Endothelial cell of umbilical vein (primary cell): Measurements from ENCODE around the gene SMOC1. TPM values are rescaled to one million over a fixed set of nuclear protein-coding genes. Genes with fewer than 3 reads are reported as not detected.

ENCODE experiments used
- BruUV-seq: library from RNA; stranded (reverse); fragments of 400-500 nt; replicated peaks from 2 replicates; lab custom pipeline; 2021; lab: Mats Ljungman, UMichigan
- CTCF ChIA-PET: fragments of 300-600, 350-600 bp; sonication (Branson Sonifier 250); formaldehyde crosslinking; loops from one replicate; lab custom pipeline; 2021; ENCODE audit warnings: antibody characterized with exemption, inconsistent platforms; lab: Charles Lee
- POLR2A ChIA-PET: fragments of 300-600, 350-600 bp; sonication (Branson Sonifier 250); formaldehyde crosslinking; loops from one replicate; lab custom pipeline; 2021; ENCODE audit warnings: antibody characterized with exemption, inconsistent platforms; lab: Charles Lee
- DNase-seq: peaks from one replicate; pipeline ENCODE4 v3.0.0-alpha.2; 2011; ENCODE audit warnings: low read depth, low spot score
- FAIRE-seq: peaks from 2 replicates; lab custom pipeline; 2011; peaks lifted over from hg19 to GRCh38; lab: Jason Lieb, UNC
- H2AFZ ChIP-seq: 2 replicates; pipeline ENCODE4 v1.6.0; 2012; ENCODE audit warnings: low read depth, low read length, control low read depth, inconsistent platforms
- H3K27ac ChIP-seq: 2 replicates; pipeline ENCODE4 v1.5.1; 2011; ENCODE audit warnings: low read depth, mild to moderate bottlenecking, control low read depth, low read length, moderate library complexity; ENCODE audit not compliant: insufficient read depth
- H3K27me3 ChIP-seq, 2 experiments: 2 replicates each; pipeline versions ENCODE4 v1.6.0 to v1.6.1; 2011; ENCODE audit warnings: low read length in 2 of 2, mixed read lengths in 1 of 2; ENCODE audit not compliant: control insufficient read depth in 2 of 2, insufficient read depth in 2 of 2
- H3K36me3 ChIP-seq, 2 experiments: 2 replicates in 1 of 2; 3 replicates in 1 of 2; pipeline ENCODE4 v1.5.1; 2011; ENCODE audit warnings: low read length in 2 of 2, mild to moderate bottlenecking in 1 of 2, moderate library complexity in 1 of 2; ENCODE audit not compliant: control insufficient read depth in 2 of 2, insufficient read depth in 2 of 2; ENCODE audit errors: extremely low read depth in 1 of 2
- H3K4me1 ChIP-seq: 3 replicates; pipeline ENCODE4 v1.5.1; 2011; ENCODE audit warnings: mild to moderate bottlenecking, low read length; ENCODE audit not compliant: control insufficient read depth, insufficient read depth; ENCODE audit errors: extremely low read depth
- H3K4me2 ChIP-seq: 2 replicates; pipeline ENCODE4 v1.6.1; 2011; ENCODE audit warnings: low read length, control low read depth, mixed read lengths; ENCODE audit not compliant: insufficient read depth
- H3K4me3 ChIP-seq, 3 experiments: fragments of 200-600 bp in 1 of 3; sonication (generic), shearing (Covaris generic) in 1 of 3; replicated peaks in 1 of 3; 2 replicates each; pipeline ENCODE4 v1.5.1; 2011 to 2016; ENCODE audit warnings: control low read depth in 3 of 3, low read length in 3 of 3, mild to moderate bottlenecking in 2 of 3, inconsistent platforms in 1 of 3, low read depth in 1 of 3, moderate library complexity in 1 of 3; ENCODE audit not compliant: insufficient read depth in 1 of 3
- H3K79me2 ChIP-seq: 2 replicates; pipeline ENCODE4 v1.6.0; 2012; ENCODE audit warnings: low read length, inconsistent platforms; ENCODE audit not compliant: control insufficient read depth, insufficient read depth
- H3K9ac ChIP-seq: replicated peaks from 2 replicates; pipeline ENCODE3; 2011; ENCODE audit warnings: low read length, control low read depth; ENCODE audit not compliant: insufficient read depth; ENCODE audit errors: extremely low read depth
- H3K9me1 ChIP-seq: replicated peaks from 3 replicates; pipeline ENCODE4 v1.6.0; 2011; ENCODE audit warnings: mild to moderate bottlenecking, low read length; ENCODE audit not compliant: control insufficient read depth, insufficient read depth; ENCODE audit errors: extremely low read depth
- H3K9me3 ChIP-seq: replicated peaks from 2 replicates; pipeline ENCODE4 v1.5.1; 2012; ENCODE audit warnings: low read length, inconsistent platforms; ENCODE audit not compliant: control insufficient read depth, insufficient read depth
- H4K20me1 ChIP-seq: replicated peaks from 2 replicates; pipeline ENCODE3; 2011; ENCODE audit warnings: mild to moderate bottlenecking, low read length; ENCODE audit not compliant: control insufficient read depth, insufficient read depth; ENCODE audit errors: extremely low read depth
- EZH2 ChIP-seq: IDR thresholded peaks from 2 replicates; pipeline ENCODE4 v1.6.1; 2012; ENCODE audit warnings: borderline replicate concordance, low read depth, mild to moderate bottlenecking, moderate library complexity, low read length, inconsistent platforms; ENCODE audit not compliant: severe bottlenecking
- FOS ChIP-seq: IDR thresholded peaks from 2 replicates; pipeline ENCODE4 v1.6.1; 2011; ENCODE audit warnings: mild to moderate bottlenecking, low read length, moderate library complexity, borderline replicate concordance; ENCODE audit not compliant: insufficient read depth
- GATA2 ChIP-seq: IDR thresholded peaks from 2 replicates; pipeline ENCODE4 v1.7.0; 2011; ENCODE audit warnings: low read depth, mild to moderate bottlenecking, moderate library complexity, mixed read lengths, low read length; ENCODE audit not compliant: insufficient read length, insufficient read depth
- JUN ChIP-seq: IDR thresholded peaks from 2 replicates; pipeline ENCODE4 v1.6.1; 2011; ENCODE audit warnings: borderline replicate concordance, low read depth; ENCODE audit not compliant: insufficient read length, insufficient read depth
- MYC ChIP-seq: IDR thresholded peaks from one replicate; pipeline ENCODE4 v1.6.1; 2011; ENCODE audit warnings: mild to moderate bottlenecking, low read depth, low read length
- POLR2A ChIP-seq: IDR thresholded peaks from 2 replicates; pipeline ENCODE4 v1.6.1; 2012; ENCODE audit warnings: low read depth, mild to moderate bottlenecking, control low read depth, low read length
- POLR2AphosphoS5 ChIP-seq: IDR thresholded peaks from 2 replicates; pipeline ENCODE4 v1.6.1; 2012; ENCODE audit warnings: low read depth, mild to moderate bottlenecking, control low read depth, low read length, moderate library complexity; ENCODE audit not compliant: insufficient read depth
- dilution Hi-C: fragments of 300-500 bp; cut with MboI; formaldehyde crosslinking; loops from one replicate; pipeline ENCODE4 v1.15.0; 2019; ENCODE audit warnings: low sequenced_read_pairs; ENCODE audit not compliant: extremely low pct_ligation_motif_present
- intact Hi-C: fragments of 100-400 bp; cut with micrococcal nuclease; formaldehyde crosslinking; loops from one replicate; pipeline ENCODE4 v1.10.0; 2022
- polyA plus RNA-seq, 4 experiments: library from polyadenylated mRNA; depleted of rRNA in 3 of 4; stranded (reverse) in 3 of 4; unstranded in 1 of 4; fragments of >200 nt; gene quantifications; 2 replicates each; pipeline versions ENCODE4 v1.2.1 to v1.2.3, GENCODE V29; 2011 to 2012; ENCODE audit warnings: missing spikeins in 1 of 4
- total RNA-seq: library from RNA; stranded (reverse); gene quantifications from 2 replicates; pipeline ENCODE4 v1.2.3, GENCODE V29; 2021
- TF ChIP-seq, protein P1 (sequence below), 2 donors: IDR thresholded peaks; 1 replicate in 1 of 2; 2 replicates in 1 of 2; pipeline ENCODE4 v1.5.1; 2011; ENCODE audit warnings: low read length in 2 of 2, mild to moderate bottlenecking in 2 of 2, moderate library complexity in 2 of 2, control low read depth in 1 of 2, inconsistent platforms in 1 of 2, low read depth in 1 of 2; ENCODE audit not compliant: insufficient read depth in 1 of 2; ENCODE audit errors: extremely low read depth in 1 of 2
- TF ChIP-seq, protein P2 (sequence below): IDR thresholded peaks from 2 replicates; pipeline ENCODE4 v1.6.1; 2011; ENCODE audit not compliant: insufficient read depth, insufficient read length

Gene SMOC1
- total and polyA plus RNA-seq, 2 donors (not counting 3 experiments of a cell fraction or from before 2014, with no cell fraction given): 0.97 to 1.1 TPM

- H3K4me1 ChIP-seq: no peaks in the 10 kb centered on the region
- no peaks in the 10 kb centered on the region for H3K27me3 ChIP-seq
- intact Hi-C loops (no loop called here), dilution Hi-C loops (no loop called here)
- FAIRE-seq (no peak), DNase-seq (no peak)
- H3K36me3 ChIP-seq: no peaks in the 10 kb centered on the region
- H2AFZ ChIP-seq: no peak overlapping the region
- H3K9me1 ChIP-seq: no peaks in the 10 kb centered on the region
- no peak overlapping the region for H3K27ac ChIP-seq
- H3K9me3 ChIP-seq: no peaks in the 10 kb centered on the region
- H3K4me2 ChIP-seq: no peak overlapping the region
- no peak overlapping the region for H3K4me3 ChIP-seq
- CTCF ChIA-PET: interaction anchor here (0.8 kb wide), 3 partner anchors 9 to 70 kb away, joined by 3 read pairs; no protein-coding TSS in a partner anchor
- no peaks in the 10 kb centered on the region for H4K20me1 ChIP-seq
- TF ChIP-seq POLR2AphosphoS5: no peak
- no peak for TF ChIP-seq MYC
- no peak for TF ChIP-seq JUN
- no peak for TF ChIP-seq GATA2
- TF ChIP-seq, protein P1, sequence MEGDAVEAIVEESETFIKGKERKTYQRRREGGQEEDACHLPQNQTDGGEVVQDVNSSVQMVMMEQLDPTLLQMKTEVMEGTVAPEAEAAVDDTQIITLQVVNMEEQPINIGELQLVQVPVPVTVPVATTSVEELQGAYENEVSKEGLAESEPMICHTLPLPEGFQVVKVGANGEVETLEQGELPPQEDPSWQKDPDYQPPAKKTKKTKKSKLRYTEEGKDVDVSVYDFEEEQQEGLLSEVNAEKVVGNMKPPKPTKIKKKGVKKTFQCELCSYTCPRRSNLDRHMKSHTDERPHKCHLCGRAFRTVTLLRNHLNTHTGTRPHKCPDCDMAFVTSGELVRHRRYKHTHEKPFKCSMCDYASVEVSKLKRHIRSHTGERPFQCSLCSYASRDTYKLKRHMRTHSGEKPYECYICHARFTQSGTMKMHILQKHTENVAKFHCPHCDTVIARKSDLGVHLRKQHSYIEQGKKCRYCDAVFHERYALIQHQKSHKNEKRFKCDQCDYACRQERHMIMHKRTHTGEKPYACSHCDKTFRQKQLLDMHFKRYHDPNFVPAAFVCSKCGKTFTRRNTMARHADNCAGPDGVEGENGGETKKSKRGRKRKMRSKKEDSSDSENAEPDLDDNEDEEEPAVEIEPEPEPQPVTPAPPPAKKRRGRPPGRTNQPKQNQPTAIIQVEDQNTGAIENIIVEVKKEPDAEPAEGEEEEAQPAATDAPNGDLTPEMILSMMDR (IDR thresholded peaks at IDR 0.05; ENCODE audit: extremely low read depth in 1 of 2, insufficient read depth in 1 of 2, low read depth in 1 of 2, low read length in 2 of 2): no peak
- no peak for TF ChIP-seq POLR2A
- TF ChIP-seq, protein P2, sequence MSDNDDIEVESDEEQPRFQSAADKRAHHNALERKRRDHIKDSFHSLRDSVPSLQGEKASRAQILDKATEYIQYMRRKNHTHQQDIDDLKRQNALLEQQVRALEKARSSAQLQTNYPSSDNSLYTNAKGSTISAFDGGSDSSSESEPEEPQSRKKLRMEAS: no peak
- no peak for TF ChIP-seq EZH2
- no peak for TF ChIP-seq FOS
- H3K9ac ChIP-seq: no peak overlapping the region
- no peaks in the 10 kb centered on the region for H3K79me2 ChIP-seq
- POLR2A ChIA-PET: no interaction called here
- no TSS peak for BruUV-seq
These were observed 78.8 kb downstream of the SMOC1 start for GRCh38 chr14:69957986-69958385.
